NCI-H2196 treated with DMSO at 0.1 percent for 48 hours (cell line): ENCODE measurements around the gene C2orf78.

Experiments used
- DNase-seq: peaks from one replicate; lab custom pipeline; 2025; ENCODE audit not compliant: unreplicated experiment; lab: John Stamatoyannopoulos, UW

C2orf78 gene

GRCh38 chr2:73836141-73836943, 52.4 kb downstream of the C2orf78 start:
- no peak for DNase-seq

- no peak for DNase-seq
Measured at GRCh38 chr2:73837847-73838585, 54.0 kb downstream of the C2orf78 start.

- DNase-seq = no peak
Measured at GRCh38 chr2:73838889-73839534, 55.0 kb downstream of the C2orf78 start.

DNA sequence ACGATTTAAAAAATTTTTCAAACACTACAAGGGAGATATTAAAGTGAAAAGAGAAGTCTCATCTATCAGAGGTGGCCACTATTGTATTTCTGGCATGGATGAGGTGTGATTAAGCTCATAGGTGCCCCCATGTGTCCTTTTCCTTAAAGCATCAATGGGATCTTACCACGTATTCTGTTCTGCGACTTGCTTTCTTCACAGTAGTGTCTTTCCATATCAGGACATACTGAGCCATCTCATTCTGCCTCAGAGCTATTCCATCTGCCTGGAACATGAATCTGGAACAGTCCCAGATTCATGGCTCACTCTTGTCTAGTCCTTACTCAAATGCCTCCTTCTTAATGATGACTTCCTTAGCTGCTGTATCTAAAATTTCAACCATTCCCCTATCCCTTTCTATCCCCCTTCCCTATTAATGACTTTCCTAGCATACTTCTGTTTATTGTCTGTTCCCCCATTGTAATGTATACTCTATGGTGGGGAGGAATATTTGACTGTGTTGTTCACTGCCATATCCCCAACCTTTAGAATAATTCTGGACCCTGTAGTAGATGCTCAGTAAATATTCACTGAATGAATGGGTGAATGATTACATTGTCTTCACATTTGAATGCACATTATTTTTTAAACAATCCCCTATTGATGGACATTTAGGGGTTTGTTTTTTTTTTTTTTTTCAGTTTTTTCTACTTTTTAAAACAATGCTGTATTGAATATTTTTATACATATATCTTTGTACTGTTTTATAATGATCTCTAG, 55.8 kb downstream of the C2orf78 start:
- DNase-seq = no peak

DNA sequence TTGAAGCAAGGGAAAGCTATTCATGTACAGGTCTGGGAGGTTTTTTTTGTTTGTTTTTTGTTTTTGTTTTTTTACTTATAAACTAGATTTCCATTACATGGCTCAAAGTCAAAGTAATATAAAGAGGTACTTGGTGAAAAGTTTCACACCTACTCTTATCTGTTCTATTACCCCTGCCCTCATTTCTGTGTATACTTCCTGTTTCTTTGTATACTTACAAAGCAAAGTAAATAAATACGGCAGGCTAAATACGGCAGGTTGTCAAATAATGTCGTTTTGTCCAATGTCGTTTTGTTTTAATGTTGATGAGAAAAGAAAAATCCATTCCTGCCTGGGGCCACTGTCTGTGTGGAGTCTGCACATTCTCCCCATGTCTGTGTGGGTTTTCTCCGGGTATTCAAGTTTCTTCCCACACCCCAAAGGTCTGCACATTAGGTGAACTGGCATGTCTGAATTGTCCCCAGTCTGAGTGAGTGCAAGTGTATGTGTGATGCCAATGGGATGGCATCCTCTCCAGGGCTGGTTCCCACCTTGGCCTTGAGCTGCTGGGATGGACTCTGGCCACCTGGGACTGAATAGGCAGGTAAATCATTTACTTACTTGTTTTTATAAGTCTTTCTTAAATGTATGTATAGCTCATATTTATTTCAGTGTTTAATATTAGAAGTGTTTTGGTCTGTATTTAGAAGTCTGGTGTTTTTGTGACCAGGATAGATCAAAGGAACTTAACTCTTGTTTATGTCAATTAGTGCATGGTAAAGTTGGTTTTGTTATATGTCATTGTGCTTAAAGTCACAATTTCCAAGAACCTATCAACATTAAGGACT, 58.1 kb downstream of the C2orf78 start:
- DNase-seq = no peak

DNA sequence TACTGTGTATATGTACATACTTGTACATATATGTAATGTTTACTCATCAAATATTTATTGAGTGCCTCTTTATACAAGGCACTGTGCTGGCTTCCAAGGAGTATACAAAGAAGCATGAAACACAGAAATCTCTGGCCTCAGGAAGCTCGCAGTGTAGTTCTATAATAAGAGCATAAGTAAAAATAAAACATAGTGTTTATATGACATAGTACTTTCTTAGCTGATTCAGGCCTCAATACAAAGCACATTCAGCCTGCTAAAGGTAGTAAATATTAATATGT, 58.7 kb downstream of the C2orf78 start:
- no peak for DNase-seq

DNA sequence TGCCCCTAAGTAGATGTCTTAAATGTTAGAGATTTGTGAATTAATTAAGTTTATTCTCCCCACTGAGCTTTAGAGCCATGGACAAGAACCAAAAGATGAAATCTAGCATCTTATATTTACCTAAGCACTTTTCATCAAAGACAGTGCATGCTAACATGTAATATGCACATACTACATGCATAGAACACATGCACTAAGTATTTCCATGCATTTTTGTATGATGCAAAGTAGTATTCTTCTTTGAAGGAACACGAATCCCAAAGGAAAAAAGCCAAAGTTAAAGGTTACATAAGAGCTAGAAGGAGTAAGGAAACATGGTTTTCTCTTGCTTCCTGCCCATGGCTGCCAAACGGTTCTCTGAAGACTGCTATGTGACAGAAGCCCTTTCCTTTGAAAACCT, 60.1 kb downstream of the C2orf78 start:
- DNase-seq = no peak

DNA sequence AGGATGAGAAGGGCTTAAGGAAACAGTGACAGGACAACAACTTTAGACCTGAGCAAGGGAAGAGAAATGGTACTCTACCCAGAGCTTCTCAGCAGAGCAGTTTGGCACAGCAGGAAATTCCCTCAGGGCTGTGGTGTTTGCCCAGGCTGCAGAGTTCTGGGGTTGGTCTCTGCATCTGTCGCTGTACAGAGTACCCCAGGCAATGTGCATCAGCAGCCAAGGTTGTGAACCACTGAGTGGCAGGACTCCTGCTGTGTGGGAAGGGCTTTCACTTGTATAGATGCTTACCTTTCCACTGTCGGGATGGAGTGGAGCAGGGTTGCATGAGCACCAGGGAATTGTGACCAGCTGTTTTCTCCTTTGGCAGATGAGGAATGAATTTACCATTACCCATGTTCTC, 66.0 kb downstream of the C2orf78 start:
- no peak for DNase-seq

DNA sequence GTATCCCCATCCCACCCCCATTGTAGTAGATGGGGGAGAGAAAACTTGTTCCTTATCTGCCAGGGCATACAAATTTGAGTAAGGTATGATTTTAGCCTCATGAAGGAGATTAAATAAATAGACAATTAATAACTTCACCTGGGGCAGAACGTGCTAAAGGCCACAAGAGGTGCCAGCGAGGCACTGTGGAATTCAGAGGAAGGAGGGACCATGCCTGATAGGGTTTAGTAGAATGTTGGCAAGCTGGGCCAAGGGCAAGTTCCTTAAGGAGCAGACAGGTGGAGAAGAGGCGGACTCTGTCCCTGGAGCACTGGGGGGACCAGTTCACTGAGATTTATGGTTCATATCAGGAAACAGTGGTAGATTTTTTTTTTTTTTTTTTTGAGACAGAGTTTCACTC, 67.3 kb downstream of the C2orf78 start:
- DNase-seq = no peak

DNA sequence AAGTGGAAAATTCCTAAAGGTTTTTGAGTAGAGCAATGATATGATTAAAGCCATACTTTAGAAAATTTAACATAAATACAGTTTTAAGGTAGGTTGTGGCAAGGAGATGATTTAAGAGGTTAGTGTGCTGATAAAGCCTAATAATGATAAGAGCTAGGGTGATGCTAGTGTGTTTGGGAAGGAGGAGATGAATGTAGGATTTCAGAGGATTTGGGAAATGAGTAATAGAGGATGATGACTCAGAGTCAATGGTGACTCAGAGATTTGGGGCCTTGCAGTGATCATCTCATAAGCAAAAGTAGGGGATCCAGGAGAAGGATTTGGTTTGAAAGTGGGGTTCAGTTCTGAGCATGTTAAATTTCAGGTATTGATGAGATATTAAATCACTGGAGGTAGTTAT, 68.0 kb downstream of the C2orf78 start:
- DNase-seq = no peak

GRCh38 chr2:73855526-73855925, 71.5 kb downstream of the C2orf78 start:
- DNase-seq = no peak

- no peak for DNase-seq
Measured at GRCh38 chr2:73856214-73856613, 72.2 kb downstream of the C2orf78 start.

DNA sequence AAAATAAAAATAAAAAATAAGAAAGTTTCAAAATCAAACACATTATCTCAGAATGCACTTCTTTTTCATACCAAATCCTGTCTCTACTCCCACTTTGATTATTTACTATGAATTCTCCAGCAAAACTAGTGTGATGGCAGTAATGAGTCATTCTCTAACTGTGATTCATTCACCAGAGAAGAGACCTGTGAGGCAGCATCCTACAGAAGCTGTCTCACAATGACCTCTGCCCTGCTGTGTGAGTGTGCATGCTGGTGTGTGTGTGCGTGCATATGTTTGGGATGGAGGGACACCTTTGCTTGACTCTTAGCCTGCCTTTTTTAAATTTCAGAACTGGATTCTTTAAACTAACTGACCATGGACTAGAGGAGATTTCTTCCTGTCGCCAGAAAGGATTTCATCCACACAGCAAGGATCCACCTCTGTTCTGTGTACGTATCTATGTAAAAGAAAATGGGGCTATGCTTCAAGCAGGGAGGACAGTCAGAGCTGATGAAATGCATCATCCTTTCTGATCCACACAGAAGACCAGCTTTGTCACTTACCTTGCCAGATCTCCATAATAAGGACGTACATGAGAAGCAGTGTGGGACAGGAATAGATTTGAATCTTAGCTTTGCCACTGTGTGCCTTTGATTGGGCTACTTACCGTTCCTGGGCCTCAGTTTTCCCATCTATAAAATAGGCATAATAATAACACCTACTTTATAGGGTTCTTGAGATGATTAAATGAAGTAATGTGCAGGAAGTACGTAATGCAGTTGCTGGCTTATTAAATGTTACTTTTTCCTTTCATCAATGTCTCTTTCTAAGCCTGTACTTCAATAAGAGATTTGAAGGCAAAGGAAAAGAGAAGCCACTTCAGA, 76.0 kb downstream of the C2orf78 start:
- no peak for DNase-seq

DNA sequence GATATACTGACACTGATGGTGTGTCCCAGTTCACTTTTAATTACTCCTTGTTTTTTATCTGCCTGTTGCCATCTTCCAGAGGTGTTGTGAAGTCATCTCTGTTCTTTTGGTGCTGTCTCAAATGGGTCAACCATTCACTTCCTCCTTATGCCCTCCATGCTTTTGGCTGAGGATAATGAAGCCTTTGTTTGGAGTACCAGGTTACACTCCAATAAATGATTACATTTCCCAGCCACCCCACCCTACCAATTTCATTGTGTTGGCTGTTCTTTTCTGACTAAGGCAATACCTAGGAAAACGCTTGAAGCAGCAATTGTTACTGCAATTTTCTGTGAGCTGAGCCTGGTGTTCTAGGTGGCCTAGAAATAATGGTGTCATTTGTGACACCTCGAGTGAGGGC, 79.0 kb downstream of the C2orf78 start:
- DNase-seq = no peak
